ENCODE measurements around the gene ACOX3. TPM values are rescaled to one million over a fixed set of nuclear protein-coding genes. Genes with fewer than 3 reads are reported as not detected.

ACOX3 gene
- total RNA-seq, 1 donor from 2014 or later = 16.6 TPM

DNA sequence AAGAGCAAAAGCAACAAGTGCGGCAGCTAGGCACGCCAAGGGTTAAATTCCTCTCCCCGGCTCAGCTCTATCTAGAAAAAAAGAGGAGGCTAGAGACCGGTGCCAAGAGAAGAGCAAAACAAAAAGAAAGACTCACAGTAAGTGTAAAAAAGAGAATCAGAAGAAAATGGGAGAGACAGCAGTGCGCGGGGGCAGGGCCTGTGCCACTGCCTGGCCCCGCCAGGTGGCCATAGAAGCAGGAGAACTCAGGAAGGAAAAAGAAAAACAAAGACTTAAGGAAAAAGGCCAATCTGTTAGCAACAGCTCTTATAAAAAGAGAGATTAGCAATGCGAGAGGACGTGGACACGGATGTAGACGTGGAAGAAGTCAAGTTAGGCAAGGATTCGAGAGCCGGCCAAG is 3.2 kb downstream of the ACOX3 start:
- peak; percentile 6 for DNase-seq (ENCODE audit: low read depth, low spot score)
- peak overlapping the region; percentile 81 for H3K4me3 Mint-ChIP-seq
- H3K27ac Mint-ChIP-seq (ENCODE audit: unreplicated experiment) = peak overlapping the region; percentile 32
- no peaks in the 10 kb centered on the region for H3K27me3 Mint-ChIP-seq (ENCODE audit: low read depth)
- peaks cover 43% of the 10 kb centered on the region for H3K4me1 Mint-ChIP-seq
- TF ChIP-seq, protein P1, sequence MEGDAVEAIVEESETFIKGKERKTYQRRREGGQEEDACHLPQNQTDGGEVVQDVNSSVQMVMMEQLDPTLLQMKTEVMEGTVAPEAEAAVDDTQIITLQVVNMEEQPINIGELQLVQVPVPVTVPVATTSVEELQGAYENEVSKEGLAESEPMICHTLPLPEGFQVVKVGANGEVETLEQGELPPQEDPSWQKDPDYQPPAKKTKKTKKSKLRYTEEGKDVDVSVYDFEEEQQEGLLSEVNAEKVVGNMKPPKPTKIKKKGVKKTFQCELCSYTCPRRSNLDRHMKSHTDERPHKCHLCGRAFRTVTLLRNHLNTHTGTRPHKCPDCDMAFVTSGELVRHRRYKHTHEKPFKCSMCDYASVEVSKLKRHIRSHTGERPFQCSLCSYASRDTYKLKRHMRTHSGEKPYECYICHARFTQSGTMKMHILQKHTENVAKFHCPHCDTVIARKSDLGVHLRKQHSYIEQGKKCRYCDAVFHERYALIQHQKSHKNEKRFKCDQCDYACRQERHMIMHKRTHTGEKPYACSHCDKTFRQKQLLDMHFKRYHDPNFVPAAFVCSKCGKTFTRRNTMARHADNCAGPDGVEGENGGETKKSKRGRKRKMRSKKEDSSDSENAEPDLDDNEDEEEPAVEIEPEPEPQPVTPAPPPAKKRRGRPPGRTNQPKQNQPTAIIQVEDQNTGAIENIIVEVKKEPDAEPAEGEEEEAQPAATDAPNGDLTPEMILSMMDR (conservative IDR thresholded peaks at IDR 0.05) = no peak
- peaks cover 2% of the 10 kb centered on the region for H3K9me3 Mint-ChIP-seq
- no peaks in the 10 kb centered on the region for H3K36me3 Mint-ChIP-seq (ENCODE audit: low read depth)

DNA sequence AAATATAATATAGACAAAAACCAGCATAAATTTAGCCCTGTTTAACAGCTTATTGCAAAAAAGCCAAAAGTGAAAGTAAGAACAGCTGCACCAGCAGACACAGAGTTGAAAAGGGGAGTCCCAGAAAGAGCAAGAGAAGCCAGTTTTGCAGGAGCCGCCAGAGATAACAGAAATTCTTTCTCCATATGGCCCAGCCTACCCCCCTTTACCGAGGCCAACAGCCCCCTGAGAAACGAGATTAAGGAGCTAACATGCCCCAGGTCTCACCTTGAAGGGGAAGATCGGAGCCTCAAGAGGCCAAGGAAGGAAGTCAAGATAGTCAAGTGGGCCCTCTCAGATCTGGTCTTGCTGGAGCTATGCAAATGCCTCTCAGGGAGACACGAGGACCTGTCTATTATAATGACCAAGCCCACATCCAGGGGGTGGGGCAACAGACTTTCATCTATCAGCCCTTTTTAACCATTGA is 4.8 kb downstream of the ACOX3 start:
- Mint-ChIP-seq H3K4me1 (peaks cover 30% of the 10 kb centered on the region), H3K27ac (ENCODE audit: unreplicated experiment) (no peak overlapping the region), H3K4me3 (peak overlapping the region; percentile 34)

DNA sequence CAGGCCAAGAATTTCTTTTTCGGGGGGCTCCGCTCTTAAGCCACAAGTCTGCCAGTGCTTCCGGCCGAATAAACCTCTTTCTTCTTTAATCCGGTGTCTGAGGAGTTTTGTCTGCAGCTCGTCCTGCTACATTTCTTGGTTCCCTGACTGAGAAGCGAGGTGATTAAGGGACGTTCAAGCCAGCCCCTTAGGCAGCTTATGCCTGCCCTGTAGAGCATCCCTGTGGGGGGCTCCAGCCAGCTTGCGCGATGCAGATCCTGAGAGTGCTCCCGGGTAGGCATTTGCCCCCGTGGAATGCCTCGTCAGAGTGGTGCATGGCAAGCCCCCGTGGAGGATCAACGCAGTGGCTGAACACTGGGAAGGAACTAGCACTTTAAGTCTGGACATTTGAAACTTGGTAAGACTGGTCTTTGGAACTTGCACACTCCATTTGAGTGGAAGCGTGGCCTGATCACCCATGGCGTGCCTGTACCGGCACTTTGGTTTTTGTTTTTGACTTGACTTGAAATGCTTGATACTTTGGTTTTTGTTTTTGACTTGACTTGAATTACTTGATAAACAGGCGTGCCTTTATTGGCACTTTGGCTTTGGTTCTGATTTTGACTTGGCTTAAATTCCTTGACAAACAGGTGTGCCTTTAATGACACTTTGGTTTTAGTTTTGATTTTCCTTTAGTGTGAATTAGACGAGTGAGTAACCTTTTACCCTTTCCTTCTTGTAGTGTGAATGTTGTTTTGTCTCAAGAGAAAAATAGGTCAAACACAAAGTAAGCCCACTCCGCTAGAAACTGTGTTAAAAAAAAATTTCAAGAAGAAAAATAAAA is 6.1 kb downstream of the ACOX3 start:
- no peak overlapping the region for H3K4me3 Mint-ChIP-seq

More for the DNA sequence above, 4.8 kb downstream of the ACOX3 start:
- TF ChIP-seq, protein P1 (conservative IDR thresholded peaks at IDR 0.05) = no peak
- Mint-ChIP-seq H3K27me3 (ENCODE audit: low read depth) (no peaks in the 10 kb centered on the region), H3K36me3 (ENCODE audit: low read depth) (no peaks in the 10 kb centered on the region), H3K9me3 (peaks cover 2% of the 10 kb centered on the region)
- DNase-seq (ENCODE audit: low read depth, low spot score) = no peak

DNA sequence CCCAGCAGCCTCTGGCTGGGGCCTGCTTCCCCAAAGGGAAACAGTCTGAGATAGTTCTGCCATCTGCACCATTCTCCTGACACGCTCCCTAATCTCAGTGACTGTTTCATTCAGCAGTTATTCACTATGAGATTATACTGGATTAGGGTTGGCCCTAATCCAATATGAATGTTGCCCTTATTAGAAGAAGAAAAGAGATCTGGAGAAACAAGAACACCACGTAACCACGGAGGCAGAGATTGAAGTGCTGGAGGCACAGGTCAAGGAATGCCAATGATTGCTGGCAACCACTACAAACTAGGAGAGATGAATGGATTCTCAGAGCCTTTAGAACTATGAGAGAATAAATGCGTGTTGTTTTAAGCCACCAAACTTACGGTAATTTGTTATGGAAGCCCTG is 7.4 kb downstream of the ACOX3 start:
- Mint-ChIP-seq H3K27ac (ENCODE audit: unreplicated experiment) (no peak overlapping the region), H3K4me1 (peaks cover 17% of the 10 kb centered on the region), H3K27me3 (ENCODE audit: low read depth) (no peaks in the 10 kb centered on the region), H3K9me3 (no peaks in the 10 kb centered on the region), H3K4me3 (no peak overlapping the region), H3K36me3 (ENCODE audit: low read depth) (no peaks in the 10 kb centered on the region)
- TF ChIP-seq, protein P1 (conservative IDR thresholded peaks at IDR 0.05) = no peak
- no peak for DNase-seq (ENCODE audit: low read depth, low spot score)

More for the DNA sequence above, 6.1 kb downstream of the ACOX3 start:
- TF ChIP-seq, protein P1 (conservative IDR thresholded peaks at IDR 0.05) = no peak
- Mint-ChIP-seq H3K27ac (ENCODE audit: unreplicated experiment) (no peak overlapping the region), H3K4me1 (peaks cover 19% of the 10 kb centered on the region), H3K36me3 (ENCODE audit: low read depth) (no peaks in the 10 kb centered on the region), H3K27me3 (ENCODE audit: low read depth) (no peaks in the 10 kb centered on the region), H3K9me3 (peaks cover 2% of the 10 kb centered on the region)
- no peak for DNase-seq (ENCODE audit: low read depth, low spot score)

DNA sequence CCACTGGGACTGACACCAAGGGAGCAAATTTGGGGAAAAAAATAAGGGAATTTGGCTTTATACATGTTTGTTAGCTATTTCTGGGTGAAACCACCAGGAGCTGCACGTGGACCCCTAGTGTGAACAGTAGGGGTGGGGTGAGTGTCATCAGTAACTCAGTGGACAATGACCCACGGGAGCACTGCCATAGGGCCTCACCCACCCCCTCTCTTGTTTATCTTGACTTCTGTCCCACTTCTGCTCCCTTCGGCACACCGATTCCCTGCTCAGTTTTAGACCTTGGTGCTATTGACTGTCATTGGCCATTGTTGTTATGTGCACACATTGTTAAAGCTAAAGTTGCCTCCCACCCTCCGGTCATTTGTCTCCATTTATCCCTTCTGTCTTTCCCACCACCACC is 9.0 kb downstream of the ACOX3 start:
- TF ChIP-seq, protein P1 (conservative IDR thresholded peaks at IDR 0.05) = no peak
- no peaks in the 10 kb centered on the region for H3K36me3 Mint-ChIP-seq (ENCODE audit: low read depth)
- no peak overlapping the region for H3K27ac Mint-ChIP-seq (ENCODE audit: unreplicated experiment)
- DNase-seq (ENCODE audit: low read depth, low spot score) = no peak
- H3K27me3 Mint-ChIP-seq (ENCODE audit: low read depth) = no peaks in the 10 kb centered on the region
- H3K9me3 Mint-ChIP-seq = no peaks in the 10 kb centered on the region
- H3K4me3 Mint-ChIP-seq = peak overlapping the region; percentile 12
- H3K4me1 Mint-ChIP-seq = peaks cover 16% of the 10 kb centered on the region

Data from neural crest cell (in vitro differentiated cells).